ENCODE data around the gene TNF. TPM values are rescaled to one million over a fixed set of nuclear protein-coding genes. Genes with fewer than 3 reads are reported as not detected.

Gene TNF
- total RNA-seq, 2 donors from 2014 or later = 0.66 to 1.3 TPM

- Histone ChIP-seq H3K4me3 (no peak overlapping the region), H3K9me3 (no peaks in the 10 kb centered on the region), H3K27me3 (no peaks in the 10 kb centered on the region), H3K36me3 (replicated peaks in 1 of 2; ENCODE audit: insufficient read depth in 1 of 2, low read depth in 2 of 2) (no peaks in the 10 kb centered on the region), H3K4me1 (peaks cover 15% of the 10 kb centered on the region), H3K27ac (no peak overlapping the region)
- ATAC-seq = no peak
- intact Hi-C loops (cut with DNase I) = no loop called here
- DNase-seq = no peak
- TF ChIP-seq CTCF (IDR thresholded peaks at IDR 0.05) (peak in 1 of 7 experiments; percentile 19), POLR2A (IDR thresholded peaks at IDR 0.05) (no peak)
- WGBS, 2 donors = 48 to 54% methylated on average over 2 of the region's 2 CpGs
These were observed 10.1 kb downstream of the TNF start for GRCh38 chr6:31585491-31585890.

GRCh38 chr6:31586008-31586407, 10.6 kb downstream of the TNF start, which contains the start of gene LST1:
Gene LST1, plus strand, starts transcription at chr6:31586277. Its CDS starts 1,023 bp downstream, at chr6:31587300.
- peak within 1 kb of the TSS in 1 of 4 donors; percentile 22 for H3K27ac ChIP-seq
- H3K9me3 ChIP-seq = no peaks in the 10 kb centered on the region
- intact Hi-C loops (cut with DNase I) = no loop called here
- ATAC-seq = no peak
- no peaks in the 10 kb centered on the region for H3K36me3 ChIP-seq (replicated peaks in 1 of 2; ENCODE audit: insufficient read depth in 1 of 2, low read depth in 2 of 2)
- H3K4me1 ChIP-seq = peaks cover 12% of the 10 kb centered on the region
- TF ChIP-seq POLR2A (IDR thresholded peaks at IDR 0.05) (no peak), CTCF (IDR thresholded peaks at IDR 0.05) (no peak)
- WGBS, 2 donors = 53 to 56% methylated on average over 1 of the region's 1 CpG
- peak in 1 of 4 donors; percentile 28 for DNase-seq
- no peaks in the 10 kb centered on the region for H3K27me3 ChIP-seq
- no peak within 1 kb of the TSS for H3K4me3 ChIP-seq

- Histone ChIP-seq H3K4me3 (no peak overlapping the region), H3K9me3 (no peaks in the 10 kb centered on the region), H3K36me3 (replicated peaks in 1 of 2; ENCODE audit: insufficient read depth in 1 of 2, low read depth in 2 of 2) (no peaks in the 10 kb centered on the region), H3K27ac (peak overlapping the region in 1 of 4 donors; percentile 22), H3K27me3 (no peaks in the 10 kb centered on the region), H3K4me1 (peaks cover 8% of the 10 kb centered on the region)
- peak in 1 of 4 donors; percentile 32 for DNase-seq
- intact Hi-C loops (cut with DNase I) = no loop called here
- TF ChIP-seq CTCF (IDR thresholded peaks at IDR 0.05) = no peak
- no peak for TF ChIP-seq POLR2A (IDR thresholded peaks at IDR 0.05)
- 37 to 54% methylated on average over 3 to 9 of the region's 9 CpGs for WGBS, 2 donors
- ATAC-seq = no peak
These were observed 11.4 kb downstream of the TNF start for GRCh38 chr6:31586599-31587281.

GRCh38 chr6:31587791-31588777, 12.7 kb downstream of the TNF start:
- Histone ChIP-seq H3K36me3 (replicated peaks in 1 of 2; ENCODE audit: insufficient read depth in 1 of 2, low read depth in 2 of 2) (no peaks in the 10 kb centered on the region), H3K4me3 (no peak overlapping the region), H3K9me3 (no peaks in the 10 kb centered on the region), H3K4me1 (no peaks in the 10 kb centered on the region), H3K27me3 (no peaks in the 10 kb centered on the region), H3K27ac (no peak overlapping the region)
- intact Hi-C loops (cut with DNase I) = no loop called here
- ATAC-seq (no peak), DNase-seq (no peak)
- 56 to 61% methylated on average over 11 of the region's 12 CpGs for WGBS, 2 donors
- TF ChIP-seq CTCF (IDR thresholded peaks at IDR 0.05) = no peak
- no peak for TF ChIP-seq POLR2A (IDR thresholded peaks at IDR 0.05)
